WI38 (cell line): ENCODE results near the gene CUL4A.

ENCODE experiments used
- H3K4me3 ChIP-seq: 2 replicates; pipeline ENCODE4 v1.5.1; 2011; ENCODE audit warnings: low read depth, mild to moderate bottlenecking, control low read depth, low read length
- CTCF ChIP-seq: IDR thresholded peaks from 2 replicates; pipeline ENCODE4 v1.5.1; 2012; ENCODE audit warnings: low read depth, mild to moderate bottlenecking, control low read depth, low read length

The CUL4A gene

GRCh38 chr13:113187883-113188665, 21.3 kb upstream of the CUL4A start:
- TF ChIP-seq CTCF = no peak

GRCh38 chr13:113190181-113190580, 19.2 kb upstream of the CUL4A start:
- no peak overlapping the region for H3K4me3 ChIP-seq
- no peak for TF ChIP-seq CTCF

More at GRCh38 chr13:113187883-113188665, 21.3 kb upstream of the CUL4A start:
- no peak overlapping the region for H3K4me3 ChIP-seq

- TF ChIP-seq CTCF = no peak
- no peak overlapping the region for H3K4me3 ChIP-seq
Observed at GRCh38 chr13:113192279-113192678, 17.1 kb upstream of the CUL4A start.

- TF ChIP-seq CTCF = no peak
- H3K4me3 ChIP-seq = no peak overlapping the region
Observed at GRCh38 chr13:113192902-113193301, 16.5 kb upstream of the CUL4A start.

GRCh38 chr13:113195360-113195759, 14.1 kb upstream of the CUL4A start:
- no peak for TF ChIP-seq CTCF
- H3K4me3 ChIP-seq = no peak overlapping the region

GRCh38 chr13:113196970-113197737, 12.3 kb upstream of the CUL4A start:
- no peak for TF ChIP-seq CTCF
- no peak overlapping the region for H3K4me3 ChIP-seq

GRCh38 chr13:113201815-113202214, 7.6 kb upstream of the CUL4A start:
- no peak overlapping the region for H3K4me3 ChIP-seq
- TF ChIP-seq CTCF = no peak
